WERI-Rb-1 (cell line): ENCODE measurements around the gene TGM2.

Experiments used
- DNase-seq: peaks from one replicate; pipeline ENCODE4 v3.0.0-alpha.2; 2020
- H3K27ac ChIP-seq: fragments of 250-450 bp; sonication (Bioruptor Pico); 2 replicates; pipeline ENCODE4 v1.5.1; 2020; ENCODE audit warnings: mild to moderate bottlenecking, moderate library complexity
- H3K27me3 ChIP-seq: fragments of 250-450 bp; sonication (Bioruptor Pico); 2 replicates; pipeline ENCODE4 v1.5.1; 2021; ENCODE audit warnings: mild to moderate bottlenecking, low read depth, moderate library complexity; ENCODE audit not compliant: insufficient read depth, severe bottlenecking
- H3K36me3 ChIP-seq: fragments of 250-450 bp; sonication (Bioruptor Pico); 2 replicates; pipeline ENCODE4 v1.5.1; 2020; ENCODE audit warnings: mild to moderate bottlenecking, moderate library complexity
- H3K4me3 ChIP-seq: 2 replicates; pipeline ENCODE4 v1.5.1; 2011; ENCODE audit warnings: low read depth, mild to moderate bottlenecking, control low read depth, low read length
- H3K9me3 ChIP-seq: fragments of 250-450 bp; sonication (Bioruptor Pico); 2 replicates; pipeline ENCODE4 v1.5.1; 2021; ENCODE audit warnings: mild to moderate bottlenecking, moderate library complexity; ENCODE audit not compliant: severe bottlenecking
- CTCF ChIP-seq: IDR thresholded peaks from 2 replicates; pipeline ENCODE4 v1.5.1; 2011; ENCODE audit warnings: low read depth, mild to moderate bottlenecking, control low read depth, inconsistent platforms, low read length

The TGM2 gene

GRCh38 chr20:38115896-38116295 is 49.2 kb downstream of the TGM2 start:
- Histone ChIP-seq H3K27ac (no peak overlapping the region), H3K36me3 (no peaks in the 10 kb centered on the region), H3K9me3 (no peaks in the 10 kb centered on the region), H3K27me3 (no peaks in the 10 kb centered on the region), H3K4me3 (no peak overlapping the region)
- DNase-seq, result no peak
- no peak for TF ChIP-seq CTCF

- no peak overlapping the region for H3K4me3 ChIP-seq
- H3K36me3 ChIP-seq, result no peaks in the 10 kb centered on the region
- H3K27ac ChIP-seq, result no peak overlapping the region
- no peaks in the 10 kb centered on the region for H3K9me3 ChIP-seq
- no peak for TF ChIP-seq CTCF
- no peak for DNase-seq
- H3K27me3 ChIP-seq, result no peaks in the 10 kb centered on the region
Observed at GRCh38 chr20:38115205-38115604, 49.9 kb downstream of the TGM2 start.

GRCh38 chr20:38114353-38114791 is 50.7 kb downstream of the TGM2 start:
- no peak overlapping the region for H3K4me3 ChIP-seq
- H3K36me3 ChIP-seq, result no peaks in the 10 kb centered on the region
- no peaks in the 10 kb centered on the region for H3K27me3 ChIP-seq
- no peaks in the 10 kb centered on the region for H3K9me3 ChIP-seq
- TF ChIP-seq CTCF, result no peak
- no peak for DNase-seq
- H3K27ac ChIP-seq, result no peak overlapping the region

- H3K4me3 ChIP-seq, result no peak overlapping the region
Observed at GRCh38 chr20:38113401-38114325, 51.4 kb downstream of the TGM2 start.

GRCh38 chr20:38112930-38113294 is 52.2 kb downstream of the TGM2 start:
- Histone ChIP-seq H3K9me3 (no peaks in the 10 kb centered on the region), H3K27me3 (no peaks in the 10 kb centered on the region), H3K4me3 (no peak overlapping the region), H3K27ac (no peak overlapping the region), H3K36me3 (no peaks in the 10 kb centered on the region)
- no peak for DNase-seq
- TF ChIP-seq CTCF, result no peak

More at GRCh38 chr20:38113401-38114325, 51.4 kb downstream of the TGM2 start:
- Histone ChIP-seq H3K36me3 (no peaks in the 10 kb centered on the region), H3K27ac (no peak overlapping the region), H3K27me3 (no peaks in the 10 kb centered on the region), H3K9me3 (no peaks in the 10 kb centered on the region)
- peak; percentile 70 for DNase-seq
- peak; percentile 50 for TF ChIP-seq CTCF
